HG02938 (cell line): Measurements from ENCODE around the gene C1orf21.

Experiments
- ATAC-seq: cut with Tn5 transposase; IDR thresholded peaks from one replicate; pipeline ENCODE4 v1.9.1; 2021; ENCODE audit warnings: mild to moderate bottlenecking, moderate library complexity; ENCODE audit not compliant: unreplicated experiment

The C1orf21 gene

DNA sequence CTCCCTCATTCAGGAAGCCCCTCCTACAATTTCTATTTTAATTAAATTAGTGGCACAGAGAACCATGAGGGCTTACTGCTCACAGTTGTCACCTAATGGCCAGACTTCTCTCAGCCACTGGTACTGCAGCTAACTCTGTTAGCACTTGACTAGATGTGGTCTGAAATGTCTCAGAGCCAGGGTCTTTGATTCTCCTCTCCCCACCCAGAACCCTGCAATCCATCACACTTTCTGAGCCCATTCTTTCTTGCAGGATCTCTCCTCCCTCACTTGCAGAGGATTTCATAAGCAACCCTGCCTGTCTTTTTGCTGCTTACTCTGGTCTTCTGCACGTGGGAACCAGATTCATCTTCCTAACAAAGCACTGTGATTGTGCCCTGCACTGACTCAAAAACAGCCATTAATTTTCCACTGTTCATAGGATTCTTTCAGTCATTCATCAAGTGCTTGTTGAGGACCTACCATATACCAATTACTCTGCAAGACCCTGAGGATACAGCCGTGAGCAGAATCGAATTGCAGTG, 259.4 kb downstream of the C1orf21 start:
- no peak for ATAC-seq

DNA sequence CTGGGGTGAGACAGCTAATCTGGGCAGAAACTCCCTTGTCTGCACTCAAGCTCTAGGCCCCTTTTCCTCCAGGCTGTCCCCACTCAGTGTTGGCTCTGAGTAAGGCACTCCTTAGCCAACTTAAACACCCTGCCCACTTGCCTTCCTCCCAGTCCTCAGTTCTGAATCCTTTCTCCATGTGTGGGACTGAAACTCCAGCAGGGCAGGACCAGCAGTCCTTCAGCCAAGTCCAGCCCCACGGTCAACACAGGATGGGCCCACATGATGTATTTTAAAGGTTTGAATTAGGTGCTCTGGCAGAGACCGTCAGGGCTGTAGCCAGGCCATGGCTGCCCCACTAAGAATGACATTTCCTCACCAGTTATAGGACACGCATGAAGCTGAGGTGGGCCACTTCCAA, 260.0 kb downstream of the C1orf21 start:
- ATAC-seq: no peak

- no peak for ATAC-seq
Measured at GRCh38 chr1:184647471-184647870, 260.6 kb downstream of the C1orf21 start.

DNA sequence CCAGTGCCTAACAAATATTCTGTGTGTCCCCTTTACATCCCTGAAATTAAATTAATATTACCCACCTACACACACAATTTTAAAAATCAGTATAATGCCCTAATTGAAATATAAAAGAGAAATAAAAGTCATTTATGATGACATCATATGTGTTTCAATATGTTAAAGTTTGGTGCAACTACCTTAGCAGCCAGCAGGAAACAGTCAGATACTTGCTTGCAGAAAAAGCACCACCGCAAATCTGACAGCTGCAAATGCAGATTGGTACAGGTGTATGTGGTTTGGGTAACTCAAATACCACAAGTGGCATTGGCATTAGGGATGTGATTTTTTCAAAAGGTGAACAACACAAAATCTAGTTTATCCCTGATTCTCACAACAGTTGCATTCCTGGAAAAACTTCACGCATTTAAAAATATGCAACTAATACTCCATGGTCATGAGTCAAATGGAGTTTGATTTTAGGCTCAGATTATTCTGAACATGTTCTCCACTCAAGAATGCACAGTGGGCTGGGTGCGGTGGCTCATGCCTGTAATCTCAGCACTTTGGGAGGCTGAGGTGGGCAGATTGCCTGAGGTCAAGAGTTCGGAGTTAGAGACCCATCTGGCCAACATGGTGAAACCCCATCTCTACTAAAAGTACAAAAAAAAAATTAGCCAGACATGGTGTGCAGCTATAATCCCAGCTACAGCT, 261.5 kb downstream of the C1orf21 start:
- ATAC-seq: no peak

DNA sequence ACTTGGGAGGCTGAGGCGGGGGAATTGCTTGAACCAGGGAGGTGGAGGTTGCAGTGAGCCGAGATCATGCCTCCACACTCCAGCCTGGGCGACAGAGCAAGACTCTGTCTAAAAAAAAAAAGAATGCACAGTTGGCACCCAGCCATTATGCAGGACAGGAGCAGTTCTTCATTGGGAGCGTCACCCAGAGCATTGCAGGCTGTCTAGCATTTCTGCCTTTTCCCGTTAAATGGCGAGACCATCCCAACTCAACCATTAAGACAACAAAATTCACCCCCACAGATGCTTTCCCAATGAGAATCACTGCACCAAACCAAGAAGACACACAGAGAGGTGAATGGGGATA, 262.0 kb downstream of the C1orf21 start:
- peak; percentile 6 for ATAC-seq

DNA sequence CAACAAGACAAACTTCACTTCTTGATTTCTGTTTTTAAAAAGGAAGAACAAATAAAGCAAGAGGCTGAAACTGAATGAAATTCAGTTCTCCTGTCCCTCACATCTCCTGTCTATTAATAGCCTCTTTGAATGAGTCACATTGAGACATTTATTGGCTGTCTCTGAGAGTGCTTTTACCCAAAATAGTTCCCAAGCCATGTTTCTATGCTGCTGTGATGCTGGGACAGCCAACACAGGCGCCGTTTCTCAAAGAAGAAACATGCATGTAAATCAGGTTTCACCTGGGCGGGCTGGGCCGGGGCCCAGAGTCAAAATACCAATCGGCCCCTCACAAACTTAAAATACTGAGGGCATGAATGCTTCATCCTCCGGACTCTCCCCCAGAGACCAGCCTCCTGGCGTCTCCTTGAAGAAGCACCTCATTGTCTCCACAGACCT, 262.6 kb downstream of the C1orf21 start:
- peak; percentile 93 for ATAC-seq

- no peak for ATAC-seq
Measured at GRCh38 chr1:184650177-184650866, 263.5 kb downstream of the C1orf21 start.

- ATAC-seq: no peak
Measured at GRCh38 chr1:184655185-184655584, 268.4 kb downstream of the C1orf21 start.

- no peak for ATAC-seq
Measured at GRCh38 chr1:184656221-184656620, 269.4 kb downstream of the C1orf21 start.

DNA sequence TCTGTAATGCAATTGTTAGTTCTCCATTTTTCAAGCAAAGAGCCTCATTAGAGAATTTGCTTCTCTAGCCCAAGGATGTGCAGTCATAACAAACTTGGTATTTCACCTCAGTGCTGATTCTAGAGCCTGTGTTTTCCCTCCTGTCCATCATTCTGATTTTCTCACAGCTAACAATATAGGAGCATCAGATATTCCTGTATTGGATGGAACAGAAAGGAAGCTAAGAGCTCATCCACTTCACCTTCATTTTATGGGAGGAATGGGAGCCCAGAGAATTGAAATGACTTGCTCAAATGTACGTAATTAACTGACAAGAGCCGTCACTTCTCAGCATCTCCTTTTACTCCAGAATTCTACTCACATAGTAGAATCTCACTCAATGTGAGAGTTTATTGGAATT, 271.2 kb downstream of the C1orf21 start:
- ATAC-seq: no peak

DNA sequence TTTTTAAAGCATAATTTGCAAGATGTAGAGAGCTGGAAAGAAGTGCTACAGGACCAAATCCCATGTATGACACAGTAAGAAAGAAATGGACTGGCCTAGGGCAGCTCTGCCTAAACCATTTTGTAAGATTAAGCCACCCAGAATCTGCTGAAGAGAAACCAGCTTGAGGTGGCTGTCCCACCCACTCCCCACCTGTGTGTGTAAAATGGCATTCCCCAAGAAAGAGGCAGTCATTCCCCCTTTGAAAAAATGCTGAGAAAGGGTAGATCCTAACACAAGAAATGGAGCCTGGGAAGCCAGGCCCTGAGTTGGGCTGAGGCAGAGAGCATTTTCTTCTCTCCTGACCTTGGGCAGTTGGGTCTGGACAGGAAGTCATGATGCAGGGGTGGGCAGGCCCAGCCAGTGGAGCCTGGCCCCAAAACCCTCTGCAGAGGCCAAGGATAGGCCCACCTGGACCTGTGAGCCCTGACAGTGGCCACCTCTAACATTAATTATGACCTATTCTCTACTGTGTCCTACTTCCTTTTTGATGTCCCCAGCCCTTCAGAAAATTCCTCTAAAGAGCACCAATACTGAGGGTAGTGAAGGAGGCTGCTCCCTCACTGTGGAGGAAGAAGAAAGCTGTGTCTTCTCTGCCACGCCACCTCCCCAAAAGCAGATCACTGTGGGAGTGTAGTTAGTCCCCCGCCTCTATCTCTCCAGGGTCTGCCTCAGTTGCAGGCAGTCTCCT, 273.8 kb downstream of the C1orf21 start:
- ATAC-seq: no peak

DNA sequence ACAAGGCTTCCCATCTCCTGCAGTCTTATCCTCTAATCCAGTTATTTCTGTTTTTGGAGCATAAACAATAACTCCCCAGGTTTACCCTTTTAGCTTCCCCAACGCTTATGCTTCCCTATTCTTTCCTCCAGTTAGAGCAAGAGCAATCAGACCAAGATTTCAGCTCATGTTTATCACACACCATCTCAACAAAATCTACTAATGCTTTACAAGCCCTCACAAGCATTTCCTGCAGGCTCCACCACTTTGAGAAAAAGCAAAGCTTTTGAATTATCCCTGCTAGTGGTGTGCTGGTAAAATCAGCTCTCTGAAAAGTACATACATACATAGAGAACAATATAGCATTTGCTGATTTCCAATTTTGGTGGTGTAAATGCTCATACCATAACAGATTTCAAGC, 275.0 kb downstream of the C1orf21 start:
- no peak for ATAC-seq

DNA sequence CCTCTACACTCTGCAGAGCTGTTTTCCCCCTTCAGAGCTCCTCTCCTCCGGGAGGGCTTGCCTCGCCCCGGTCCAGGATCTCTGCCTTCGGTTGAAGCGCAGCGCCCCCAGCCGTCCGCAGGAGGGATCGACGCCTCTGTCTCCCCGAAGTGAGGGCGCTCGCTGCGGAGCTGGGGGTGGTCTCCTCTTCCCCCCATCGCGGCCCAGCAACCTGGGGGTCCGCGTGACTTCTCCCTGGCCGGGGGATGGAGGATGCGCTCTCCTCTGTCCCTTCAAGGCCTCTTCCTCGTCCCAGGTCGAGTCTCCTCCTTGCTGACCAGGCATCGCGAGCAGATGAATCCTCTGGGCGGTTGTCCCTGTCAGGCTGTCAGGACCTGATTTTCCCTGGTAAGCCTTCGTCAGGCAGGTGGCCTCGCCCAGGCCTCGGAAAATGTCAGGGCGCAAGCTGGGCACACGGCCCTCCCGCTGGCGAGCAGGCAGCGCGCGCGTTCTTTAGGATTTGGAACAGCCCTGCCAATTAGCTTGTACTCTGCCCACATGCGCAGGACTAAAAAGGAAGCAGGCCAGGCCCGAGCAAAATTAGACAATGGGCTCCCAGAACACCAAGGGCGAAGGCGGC, 277.3 kb downstream of the C1orf21 start:
- ATAC-seq: no peak

GRCh38 chr1:184664661-184665060, 277.8 kb downstream of the C1orf21 start:
- ATAC-seq: no peak

DNA sequence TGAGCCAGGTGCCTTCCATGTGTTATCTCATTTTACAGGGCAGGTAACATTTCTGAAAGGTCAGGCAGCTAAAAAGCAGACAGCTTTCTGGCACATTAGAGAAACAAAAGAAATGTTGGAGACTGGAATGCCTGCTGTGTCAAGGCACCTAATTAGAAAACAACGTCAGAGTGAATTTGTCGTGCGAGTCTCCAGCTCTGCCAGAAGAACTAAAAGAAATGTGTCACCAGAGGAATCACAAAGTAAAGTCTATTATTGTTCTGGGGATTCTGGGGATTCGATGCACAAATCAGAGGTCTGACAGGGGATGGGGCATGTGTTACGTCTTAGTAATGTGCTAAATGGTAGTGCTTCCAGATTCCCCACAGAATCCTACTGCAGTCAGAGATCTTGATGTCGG, 278.5 kb downstream of the C1orf21 start:
- no peak for ATAC-seq

GRCh38 chr1:184669391-184669790, 282.6 kb downstream of the C1orf21 start:
- no peak for ATAC-seq

DNA sequence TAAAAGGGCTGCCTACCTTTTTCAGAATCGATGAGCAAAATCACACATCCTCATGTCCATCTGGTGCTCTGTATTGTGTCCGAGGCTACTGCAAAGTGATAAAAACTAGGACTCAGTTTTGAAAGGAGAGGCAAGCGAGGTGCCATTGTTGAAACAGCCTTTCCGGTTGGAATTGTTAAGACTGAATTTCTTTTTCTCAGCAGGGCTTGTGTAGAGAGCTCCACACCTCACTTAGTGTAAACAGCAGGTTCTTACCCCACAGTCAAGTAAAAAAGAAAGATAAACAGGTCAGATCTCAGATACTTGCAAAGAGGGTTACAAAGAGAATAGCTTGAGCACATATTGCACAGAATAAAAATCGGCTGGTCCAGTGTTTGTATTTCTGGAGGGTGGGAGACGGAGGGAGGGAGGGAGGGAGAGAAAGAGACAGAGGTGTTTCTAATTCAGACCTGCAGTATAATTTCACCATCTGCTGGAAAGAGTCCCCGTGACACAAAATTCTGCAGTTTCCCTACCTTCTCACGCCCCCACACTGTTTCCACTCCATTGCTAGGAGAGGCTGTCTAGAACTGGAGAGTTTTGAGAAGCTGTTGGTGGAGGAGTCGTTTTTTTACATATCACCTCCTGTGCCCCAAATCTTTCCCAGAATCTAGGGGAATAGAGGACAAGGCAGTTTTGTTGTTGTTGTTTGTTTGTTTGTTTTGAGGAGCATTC, 285.3 kb downstream of the C1orf21 start:
- no peak for ATAC-seq

- ATAC-seq: no peak
Measured at GRCh38 chr1:184673305-184673704, 286.5 kb downstream of the C1orf21 start.

- ATAC-seq: no peak
Measured at GRCh38 chr1:184677344-184677743, 290.5 kb downstream of the C1orf21 start.
